ENCODE data around the gene CAMK2B. TPM values are rescaled to one million over a fixed set of nuclear protein-coding genes. Genes with fewer than 3 reads are reported as not detected.

Gene CAMK2B
- total RNA-seq, 5 donors from 2014 or later (not counting 1 experiment from before 2014, with no cell fraction given), result 0.35 TPM; not detected in 4

- DNase-seq, result no peak
- Mint-ChIP-seq H3K9me3 (no peaks in the 10 kb centered on the region), H3K27me3 (no peaks in the 10 kb centered on the region), H3K36me3 (no peaks in the 10 kb centered on the region), H3K27ac (no peak overlapping the region), H3K4me3 (no peak overlapping the region), H3K4me1 (no peaks in the 10 kb centered on the region)
- ATAC-seq (replicated peaks in 1 of 4), result no peak
- 80% methylated on average over 20 of the region's 22 CpGs for WGBS (ENCODE audit: insufficient coverage)
- POLR2A ChIA-PET, result interaction anchor here in 1 of 2 donors (0.5 to 0.6 kb wide), 2 partner anchors 8 to 732 kb away, joined by 3 to 4 read pairs; no protein-coding TSS in a partner anchor
- no peaks in the 10 kb centered on the region for H3K4me1 ChIP-seq (ENCODE audit: control insufficient read depth in 1 of 2, extremely low read depth in 1 of 2, insufficient read depth in 2 of 2, low read length in 2 of 2)
- no peak overlapping the region for H3K27ac ChIP-seq (ENCODE audit: low read length)
- no peaks in the 10 kb centered on the region for H3K9me3 ChIP-seq
- CTCF ChIA-PET, result no interaction called here
- no peak overlapping the region for H3K4me3 ChIP-seq (ENCODE audit: control insufficient read depth in 1 of 2, extremely low read depth in 1 of 2, low read length in 1 of 2)
- H3K36me3 ChIP-seq (ENCODE audit: control insufficient read depth in 2 of 2, extremely low read depth in 1 of 2, insufficient read depth in 1 of 2, low read length in 1 of 2), result no peaks in the 10 kb centered on the region
- peaks cover 0 to 12% of the 10 kb centered on the region in 2 experiments for H3K27me3 ChIP-seq (replicated peaks in 1 of 2; ENCODE audit: control insufficient read depth in 2 of 2, extremely low read depth in 1 of 2, insufficient read depth in 2 of 2, low read length in 1 of 2)
Measured at GRCh38 chr7:44232901-44233715, 92.3 kb downstream of the CAMK2B start.

- peaks cover 0 to 12% of the 10 kb centered on the region in 2 experiments for H3K27me3 ChIP-seq (replicated peaks in 1 of 2; ENCODE audit: control insufficient read depth in 2 of 2, extremely low read depth in 1 of 2, insufficient read depth in 2 of 2, low read length in 1 of 2)
- ATAC-seq (replicated peaks in 1 of 4) (no peak), DNase-seq (no peak)
- ChIA-PET POLR2A (no interaction called here), CTCF (no interaction called here)
- no peaks in the 10 kb centered on the region for H3K36me3 ChIP-seq (ENCODE audit: control insufficient read depth in 2 of 2, extremely low read depth in 1 of 2, insufficient read depth in 1 of 2, low read length in 1 of 2)
- Mint-ChIP-seq H3K9me3 (no peaks in the 10 kb centered on the region), H3K27me3 (no peaks in the 10 kb centered on the region), H3K4me1 (no peaks in the 10 kb centered on the region), H3K36me3 (no peaks in the 10 kb centered on the region), H3K27ac (no peak overlapping the region), H3K4me3 (no peak overlapping the region)
- no peak overlapping the region for H3K4me3 ChIP-seq (ENCODE audit: control insufficient read depth in 1 of 2, extremely low read depth in 1 of 2, low read length in 1 of 2)
- H3K9me3 ChIP-seq, result no peaks in the 10 kb centered on the region
- no peak overlapping the region for H3K27ac ChIP-seq (ENCODE audit: low read length)
- H3K4me1 ChIP-seq (ENCODE audit: control insufficient read depth in 1 of 2, extremely low read depth in 1 of 2, insufficient read depth in 2 of 2, low read length in 2 of 2), result no peaks in the 10 kb centered on the region
- WGBS (ENCODE audit: insufficient coverage), result 89% methylated on average over 13 of the region's 13 CpGs
Measured at GRCh38 chr7:44232396-44232795, 93.0 kb downstream of the CAMK2B start.

GRCh38 chr7:44231088-44231487, 94.3 kb downstream of the CAMK2B start:
- Mint-ChIP-seq H3K4me1 (no peaks in the 10 kb centered on the region), H3K36me3 (no peaks in the 10 kb centered on the region), H3K27ac (no peak overlapping the region), H3K4me3 (no peak overlapping the region), H3K27me3 (peaks cover 0 to 2% of the 10 kb centered on the region in 2 donors), H3K9me3 (no peaks in the 10 kb centered on the region)
- ChIA-PET POLR2A (no interaction called here), CTCF (no interaction called here)
- Histone ChIP-seq H3K4me3 (ENCODE audit: control insufficient read depth in 1 of 2, extremely low read depth in 1 of 2, low read length in 1 of 2) (no peak overlapping the region), H3K27me3 (replicated peaks in 1 of 2; ENCODE audit: control insufficient read depth in 2 of 2, extremely low read depth in 1 of 2, insufficient read depth in 2 of 2, low read length in 1 of 2) (peaks cover 0 to 14% of the 10 kb centered on the region in 2 experiments), H3K27ac (ENCODE audit: low read length) (no peak overlapping the region), H3K4me1 (ENCODE audit: control insufficient read depth in 1 of 2, extremely low read depth in 1 of 2, insufficient read depth in 2 of 2, low read length in 2 of 2) (no peaks in the 10 kb centered on the region), H3K9me3 (no peaks in the 10 kb centered on the region), H3K36me3 (ENCODE audit: control insufficient read depth in 2 of 2, extremely low read depth in 1 of 2, insufficient read depth in 1 of 2, low read length in 1 of 2) (no peaks in the 10 kb centered on the region)
- DNase-seq (no peak), ATAC-seq (replicated peaks in 1 of 4) (no peak)
- 92% methylated on average over 9 of the region's 12 CpGs for WGBS (ENCODE audit: insufficient coverage)

GRCh38 chr7:44230286-44230685, 95.1 kb downstream of the CAMK2B start:
- Mint-ChIP-seq H3K27me3 (peaks cover 0 to 8% of the 10 kb centered on the region in 2 donors), H3K27ac (no peak overlapping the region), H3K4me1 (no peaks in the 10 kb centered on the region), H3K36me3 (no peaks in the 10 kb centered on the region), H3K4me3 (no peak overlapping the region), H3K9me3 (no peaks in the 10 kb centered on the region)
- Histone ChIP-seq H3K27me3 (replicated peaks in 1 of 2; ENCODE audit: control insufficient read depth in 2 of 2, extremely low read depth in 1 of 2, insufficient read depth in 2 of 2, low read length in 1 of 2) (peaks cover 0 to 18% of the 10 kb centered on the region in 2 experiments), H3K9me3 (no peaks in the 10 kb centered on the region), H3K4me1 (ENCODE audit: control insufficient read depth in 1 of 2, extremely low read depth in 1 of 2, insufficient read depth in 2 of 2, low read length in 2 of 2) (no peaks in the 10 kb centered on the region), H3K4me3 (ENCODE audit: control insufficient read depth in 1 of 2, extremely low read depth in 1 of 2, low read length in 1 of 2) (no peak overlapping the region), H3K36me3 (ENCODE audit: control insufficient read depth in 2 of 2, extremely low read depth in 1 of 2, insufficient read depth in 1 of 2, low read length in 1 of 2) (no peaks in the 10 kb centered on the region), H3K27ac (ENCODE audit: low read length) (no peak overlapping the region)
- ATAC-seq (replicated peaks in 1 of 4) (no peak), DNase-seq (no peak)
- 98% methylated on average over 7 of the region's 7 CpGs for WGBS (ENCODE audit: insufficient coverage)
- ChIA-PET CTCF (interaction anchor here in 1 of 2 donors (1.5 kb wide), 1 partner anchor 11 kb away, joined by 7 read pairs; no protein-coding TSS in a partner anchor), POLR2A (no interaction called here)

- CTCF ChIA-PET, result interaction anchor here in 1 of 2 donors (1.5 kb wide), 1 partner anchor 12 kb away, joined by 7 read pairs; no protein-coding TSS in a partner anchor
- no peak for DNase-seq
- Mint-ChIP-seq H3K36me3 (no peaks in the 10 kb centered on the region), H3K9me3 (no peaks in the 10 kb centered on the region), H3K27ac (no peak overlapping the region), H3K4me1 (no peaks in the 10 kb centered on the region), H3K4me3 (no peak overlapping the region), H3K27me3 (peaks cover 0 to 8% of the 10 kb centered on the region in 2 donors)
- POLR2A ChIA-PET, result no interaction called here
- Histone ChIP-seq H3K4me3 (ENCODE audit: control insufficient read depth in 1 of 2, extremely low read depth in 1 of 2, low read length in 1 of 2) (no peak overlapping the region), H3K9me3 (no peaks in the 10 kb centered on the region), H3K36me3 (ENCODE audit: control insufficient read depth in 2 of 2, extremely low read depth in 1 of 2, insufficient read depth in 1 of 2, low read length in 1 of 2) (no peaks in the 10 kb centered on the region), H3K4me1 (ENCODE audit: control insufficient read depth in 1 of 2, extremely low read depth in 1 of 2, insufficient read depth in 2 of 2, low read length in 2 of 2) (no peaks in the 10 kb centered on the region), H3K27ac (ENCODE audit: low read length) (no peak overlapping the region), H3K27me3 (replicated peaks in 1 of 2; ENCODE audit: control insufficient read depth in 2 of 2, extremely low read depth in 1 of 2, insufficient read depth in 2 of 2, low read length in 1 of 2) (peaks cover 0 to 25% of the 10 kb centered on the region in 2 experiments)
- 78% methylated on average over 10 of the region's 11 CpGs for WGBS (ENCODE audit: insufficient coverage)
- ATAC-seq (replicated peaks in 1 of 4), result no peak
Measured at GRCh38 chr7:44229546-44230105, 95.8 kb downstream of the CAMK2B start.

- Histone ChIP-seq H3K4me3 (ENCODE audit: control insufficient read depth in 1 of 2, extremely low read depth in 1 of 2, low read length in 1 of 2) (no peak overlapping the region), H3K36me3 (ENCODE audit: control insufficient read depth in 2 of 2, extremely low read depth in 1 of 2, insufficient read depth in 1 of 2, low read length in 1 of 2) (no peaks in the 10 kb centered on the region), H3K9me3 (no peaks in the 10 kb centered on the region), H3K4me1 (ENCODE audit: control insufficient read depth in 1 of 2, extremely low read depth in 1 of 2, insufficient read depth in 2 of 2, low read length in 2 of 2) (no peaks in the 10 kb centered on the region), H3K27ac (ENCODE audit: low read length) (no peak overlapping the region), H3K27me3 (replicated peaks in 1 of 2; ENCODE audit: control insufficient read depth in 2 of 2, extremely low read depth in 1 of 2, insufficient read depth in 2 of 2, low read length in 1 of 2) (peaks cover 0 to 25% of the 10 kb centered on the region in 2 experiments)
- Mint-ChIP-seq H3K4me1 (no peaks in the 10 kb centered on the region), H3K27me3 (peaks cover 0 to 8% of the 10 kb centered on the region in 2 donors), H3K9me3 (no peaks in the 10 kb centered on the region), H3K4me3 (no peak overlapping the region), H3K27ac (no peak overlapping the region), H3K36me3 (no peaks in the 10 kb centered on the region)
- ChIA-PET POLR2A (interaction anchor here in 1 of 2 donors (0.5 kb wide), 1 partner anchor 296 kb away, joined by 4 read pairs; no protein-coding TSS in a partner anchor), CTCF (interaction anchor here in 1 of 2 donors (1.5 kb wide), 1 partner anchor 13 kb away, joined by 7 read pairs; no protein-coding TSS in a partner anchor)
- DNase-seq (no peak), ATAC-seq (replicated peaks in 1 of 4) (no peak)
- 77% methylated on average over 18 of the region's 29 CpGs for WGBS (ENCODE audit: insufficient coverage)
Measured at GRCh38 chr7:44228571-44229350, 96.6 kb downstream of the CAMK2B start.
